Measurements from ENCODE around the gene GPC5.

Gene GPC5

GRCh38 chr13:91592056-91593014 lies 193.9 kb downstream of the GPC5 start:
- DNase-seq (ENCODE audit: low read depth in 2 of 2): no peak

GRCh38 chr13:91593456-91593855 lies 195.0 kb downstream of the GPC5 start:
- DNase-seq (ENCODE audit: low read depth in 2 of 2): no peak

- no peak for DNase-seq (ENCODE audit: low read depth in 2 of 2)
Measured at GRCh38 chr13:91594061-91594460, 195.6 kb downstream of the GPC5 start.

- no peak for DNase-seq (ENCODE audit: low read depth in 2 of 2)
Measured at GRCh38 chr13:91595677-91596076, 197.3 kb downstream of the GPC5 start.

GRCh38 chr13:91596842-91597241 lies 198.4 kb downstream of the GPC5 start:
- no peak for DNase-seq (ENCODE audit: low read depth in 2 of 2)

- no peak for DNase-seq (ENCODE audit: low read depth in 2 of 2)
Measured at GRCh38 chr13:91598655-91599054, 200.2 kb downstream of the GPC5 start.

- no peak for DNase-seq (ENCODE audit: low read depth in 2 of 2)
Measured at GRCh38 chr13:91601273-91601672, 202.9 kb downstream of the GPC5 start.

GRCh38 chr13:91601807-91602206 lies 203.4 kb downstream of the GPC5 start:
- DNase-seq (ENCODE audit: low read depth in 2 of 2): no peak

GRCh38 chr13:91609353-91609752 lies 210.9 kb downstream of the GPC5 start:
- no peak for DNase-seq (ENCODE audit: low read depth in 2 of 2)

- no peak for DNase-seq (ENCODE audit: low read depth in 2 of 2)
Measured at GRCh38 chr13:91618315-91618714, 219.9 kb downstream of the GPC5 start.

GRCh38 chr13:91620670-91621141 lies 222.3 kb downstream of the GPC5 start:
- no peak for DNase-seq (ENCODE audit: low read depth in 2 of 2)

GRCh38 chr13:91621161-91621560 lies 222.7 kb downstream of the GPC5 start:
- no peak for DNase-seq (ENCODE audit: low read depth in 2 of 2)

GRCh38 chr13:91621963-91622362 lies 223.5 kb downstream of the GPC5 start:
- DNase-seq (ENCODE audit: low read depth in 2 of 2): no peak

GRCh38 chr13:91622778-91623550 lies 224.5 kb downstream of the GPC5 start:
- DNase-seq (ENCODE audit: low read depth in 2 of 2): no peak

GRCh38 chr13:91627952-91628739 lies 229.7 kb downstream of the GPC5 start:
- DNase-seq (ENCODE audit: low read depth in 2 of 2): no peak

GRCh38 chr13:91630946-91631345 lies 232.5 kb downstream of the GPC5 start:
- no peak for DNase-seq (ENCODE audit: low read depth in 2 of 2)

- no peak for DNase-seq (ENCODE audit: low read depth in 2 of 2)
Measured at GRCh38 chr13:91632086-91632485, 233.7 kb downstream of the GPC5 start.

- DNase-seq (ENCODE audit: low read depth in 2 of 2): no peak
Measured at GRCh38 chr13:91639330-91639729, 240.9 kb downstream of the GPC5 start.

- DNase-seq (ENCODE audit: low read depth in 2 of 2): no peak
Measured at GRCh38 chr13:91643394-91643793, 245.0 kb downstream of the GPC5 start.

- DNase-seq (ENCODE audit: low read depth in 2 of 2): no peak
Measured at GRCh38 chr13:91644806-91645205, 246.4 kb downstream of the GPC5 start.

- no peak for DNase-seq (ENCODE audit: low read depth in 2 of 2)
Measured at GRCh38 chr13:91647361-91647990, 249.1 kb downstream of the GPC5 start.

All from stimulated activated CD4-positive, alpha-beta T cell treated with anti-CD3 and anti-CD28 coated beads, Interleukin-1b, Interleukin-23, amount 100 ng/mL, for 4 hours (primary cell).